Right renal cortex interstitium (tissue), 3 donors: ENCODE data around the gene SPTB. TPM values are rescaled to one million over a fixed set of nuclear protein-coding genes. Genes with fewer than 3 reads are reported as not detected.
"Not testable (repeated sequence)": the region's sequence is repeated elsewhere in the genome, so short reads cannot be mapped to it uniquely, and the experiment has no call there.

ENCODE experiments used
- DNase-seq, 3 donors: peaks; one replicate each; pipeline ENCODE4 v3.0.0-alpha.2; 2013; ENCODE audit warnings: low read depth in 3 of 3, low spot score in 2 of 3
- polyA plus RNA-seq, 3 donors: library from polyadenylated mRNA; unstranded; fragments of 120-200 nt; gene quantifications; one replicate each; pipeline ENCODE4 v1.2.1, GENCODE V29; 2013; ENCODE audit not compliant: insufficient read length in 3 of 3

SPTB gene
- 10 to 100 TPM; 11.0 to 13.2 (median 12.6) TPM for polyA plus RNA-seq

DNA sequence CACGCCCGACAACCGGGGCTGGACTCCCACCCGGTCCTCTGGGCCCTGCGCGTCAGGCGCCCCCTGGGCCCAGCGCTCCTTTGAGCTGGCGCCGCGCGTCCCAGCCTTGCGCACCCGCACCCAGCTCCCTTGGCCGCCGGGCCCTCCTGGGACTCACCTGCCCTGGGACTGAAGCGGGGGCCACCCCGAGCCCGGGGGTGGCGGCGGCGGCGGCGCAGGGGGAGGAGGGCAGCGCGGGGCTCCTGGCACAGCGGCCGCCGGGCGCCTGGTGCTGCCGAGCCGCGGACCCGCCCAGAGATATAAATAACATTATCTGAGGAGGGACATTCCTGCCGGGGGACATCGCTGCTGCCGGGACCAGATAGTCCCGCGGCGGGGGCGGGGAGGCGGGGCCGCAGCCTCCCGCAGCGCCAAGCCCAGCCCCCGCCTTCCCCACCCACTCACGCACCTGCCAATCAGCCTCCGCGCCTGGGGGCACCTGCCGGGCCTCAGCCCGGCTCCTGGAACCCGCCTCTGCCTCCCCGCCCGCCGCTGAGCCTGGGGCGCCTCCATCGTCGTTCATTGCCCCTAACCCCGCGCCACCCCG lies at the start of gene SPTB:
Gene SPTB (minus strand): TSS at position 273 of the 586 bp plus-strand sequence. CDS start 56,813 bp downstream, outside the sequence.
- no peak for DNase-seq

DNA sequence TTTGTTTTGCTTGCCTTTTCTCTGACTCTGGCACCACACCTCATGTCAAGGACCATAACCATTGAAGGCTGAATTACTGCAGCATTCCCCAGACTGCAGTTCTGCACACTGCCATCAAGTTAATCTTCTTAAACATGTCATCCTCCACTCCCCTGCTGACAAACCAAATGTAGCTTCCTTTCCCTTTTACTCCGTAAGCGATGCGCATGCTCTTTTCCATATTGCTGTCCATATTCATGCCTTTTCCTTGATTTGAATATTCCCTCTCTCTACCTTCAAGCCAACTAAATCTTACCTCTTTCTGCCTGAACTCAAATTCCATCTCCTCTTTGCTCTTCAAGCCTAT lies 49.3 kb upstream of the SPTB start:
- no peak for DNase-seq

DNA sequence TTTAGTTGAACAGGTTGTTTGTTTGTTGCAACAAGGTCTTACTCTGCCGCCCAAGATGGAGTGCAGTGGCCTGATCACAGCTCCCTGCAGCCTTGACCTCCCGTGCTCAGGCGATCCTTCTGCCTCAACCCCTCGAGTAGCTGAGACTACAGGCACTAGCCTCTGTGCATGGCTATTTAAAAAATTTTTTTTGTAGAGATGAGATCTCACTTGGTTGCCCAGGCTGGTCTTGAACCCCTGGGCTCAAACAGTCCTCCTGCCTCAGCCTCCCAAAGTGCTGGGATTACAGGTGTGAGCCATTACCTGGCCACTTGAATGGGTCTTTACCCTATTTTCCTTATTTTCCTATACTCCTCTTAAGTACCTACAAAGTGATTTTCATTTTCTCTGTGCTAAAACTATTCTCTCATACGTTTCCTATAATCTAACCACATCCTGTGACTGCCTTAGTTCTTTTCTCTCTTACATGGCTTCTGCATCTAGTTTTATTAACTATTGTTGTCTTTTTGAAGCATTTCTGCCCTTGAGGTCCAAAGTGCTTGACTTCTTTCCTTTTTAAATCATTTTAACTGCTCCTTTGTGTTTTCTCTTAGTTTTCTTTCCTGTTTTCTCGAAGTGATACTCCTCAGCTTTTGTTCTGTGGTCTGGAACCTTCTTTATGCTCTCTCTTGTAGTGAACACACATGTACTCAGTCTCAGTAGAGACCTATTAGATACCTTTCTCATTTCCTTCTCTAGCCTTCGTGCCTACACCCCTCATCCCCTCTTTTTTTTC lies 48.7 kb upstream of the SPTB start:
- DNase-seq = no peak

DNA sequence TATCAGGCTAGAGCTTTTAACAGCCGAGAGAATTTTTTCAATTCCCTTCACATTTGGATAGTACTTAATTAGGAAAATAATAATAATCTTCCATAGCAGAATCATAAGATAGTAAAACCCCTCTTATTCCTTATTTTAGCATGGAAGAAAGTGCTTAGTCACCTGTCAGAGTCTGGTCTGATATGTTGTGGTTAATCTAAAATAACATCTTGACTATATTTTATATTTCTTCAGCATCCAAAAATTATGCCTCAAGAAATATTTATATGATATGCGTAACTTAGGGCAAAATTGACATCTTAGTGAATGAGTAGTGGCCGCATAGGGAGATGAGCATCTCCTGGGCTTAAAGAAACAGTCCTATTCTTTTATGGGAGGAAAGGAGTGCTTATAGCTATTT lies 47.3 kb upstream of the SPTB start:
- DNase-seq = no peak

DNA sequence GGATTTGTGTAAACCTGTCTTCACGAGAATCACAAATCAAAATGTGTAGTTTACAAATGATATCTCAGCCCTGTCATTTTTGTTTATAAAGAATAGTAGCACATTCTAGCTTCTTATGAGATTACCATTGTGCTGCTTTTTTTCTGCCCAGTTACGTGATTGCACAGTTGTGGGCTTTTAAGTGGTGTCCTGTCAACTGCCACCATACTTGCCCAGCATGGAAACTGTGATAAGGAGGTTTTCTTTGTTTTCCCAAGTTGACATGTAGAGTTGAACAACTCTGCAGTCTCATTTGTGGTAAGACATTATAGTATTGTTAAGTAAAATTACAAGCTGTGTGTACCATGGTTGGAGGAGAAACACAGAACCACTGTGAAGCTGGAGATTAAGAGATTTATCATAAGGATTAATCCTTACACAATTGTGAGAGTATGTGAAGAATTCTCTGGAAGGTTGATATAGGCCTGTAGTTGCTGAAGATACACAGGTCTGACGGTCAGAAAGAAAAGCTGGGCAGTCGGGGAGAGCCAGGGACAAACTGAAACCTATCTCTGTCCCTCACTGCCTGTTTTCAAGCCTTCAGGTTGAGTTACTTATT lies 46.8 kb upstream of the SPTB start:
- DNase-seq = no peak

DNA sequence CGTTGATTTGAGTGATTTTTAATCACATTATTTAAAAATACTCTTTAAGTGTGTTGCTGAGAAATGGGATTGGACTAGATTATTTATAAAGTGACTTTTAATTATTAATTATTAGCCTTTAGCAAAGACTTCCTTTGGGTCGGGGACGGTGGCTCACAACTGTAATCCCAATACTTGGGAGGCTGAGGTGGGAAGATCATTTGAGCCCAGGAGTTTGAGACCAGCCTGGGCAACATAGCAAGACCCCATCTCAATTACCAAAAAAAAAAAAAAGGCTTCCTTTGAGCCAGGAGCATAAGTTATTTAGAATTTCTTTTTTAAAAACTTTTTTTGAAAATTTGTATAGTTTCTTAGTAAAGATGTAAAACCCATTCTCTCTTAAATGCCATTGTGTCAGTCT lies 43.3 kb upstream of the SPTB start:
- no peak for DNase-seq

DNA sequence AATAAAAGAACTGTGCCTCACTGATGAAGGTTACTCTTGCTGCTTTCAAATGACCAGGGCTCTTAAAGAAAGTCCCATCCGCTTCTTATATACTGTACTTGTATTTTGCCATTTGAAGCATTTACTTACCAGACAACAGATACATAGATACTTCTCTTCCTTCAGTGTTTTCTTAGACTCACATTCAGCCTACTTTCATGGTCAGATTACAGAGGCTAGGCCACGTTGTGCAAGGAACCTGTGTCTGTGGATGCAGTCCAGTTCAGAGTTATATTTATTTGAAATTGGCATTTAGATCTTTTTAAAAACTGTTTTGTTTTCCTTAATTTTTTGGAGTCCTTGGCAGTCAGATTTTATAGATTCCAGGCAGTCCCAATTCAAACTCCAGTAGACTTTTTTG lies 40.8 kb upstream of the SPTB start:
- no peak for DNase-seq

DNA sequence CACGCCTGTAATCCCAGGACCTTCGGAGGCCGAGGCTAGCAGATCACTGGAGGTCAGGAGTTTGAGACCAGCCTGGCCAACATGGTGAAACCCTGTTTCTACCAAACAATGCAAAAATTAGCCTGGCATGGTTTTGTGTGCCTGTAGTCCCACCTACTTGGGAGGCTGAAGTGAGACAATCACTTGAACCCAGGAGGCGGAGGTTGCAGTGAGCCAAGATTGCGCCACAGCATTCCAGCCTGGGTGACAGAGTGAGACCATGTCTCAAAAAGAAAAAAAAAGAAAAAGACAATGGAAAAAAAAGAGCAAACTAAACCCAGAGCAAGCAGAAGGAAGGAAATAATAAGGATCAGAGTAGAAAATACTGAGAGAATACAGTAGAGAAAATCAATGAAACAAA lies 39.9 kb upstream of the SPTB start:
- DNase-seq = no peak

DNA sequence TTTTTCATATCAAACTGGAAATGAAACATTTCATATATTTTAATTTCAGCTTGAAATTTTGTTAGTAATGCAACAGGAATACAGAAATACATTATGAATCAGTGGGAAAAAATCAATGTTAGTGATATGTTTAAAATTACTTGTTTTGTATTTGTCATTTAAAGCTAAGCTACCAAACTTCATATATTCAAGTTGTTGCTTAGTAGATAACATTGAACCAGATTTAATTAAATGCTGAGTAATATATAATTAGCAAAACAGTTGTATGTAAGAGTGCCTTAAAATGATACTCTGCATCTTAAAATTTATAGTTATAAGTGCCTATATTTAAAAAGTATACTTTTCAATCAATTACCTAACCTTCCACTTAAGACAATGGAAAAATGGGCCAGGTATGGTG lies 39.5 kb upstream of the SPTB start:
- no peak for DNase-seq

DNA sequence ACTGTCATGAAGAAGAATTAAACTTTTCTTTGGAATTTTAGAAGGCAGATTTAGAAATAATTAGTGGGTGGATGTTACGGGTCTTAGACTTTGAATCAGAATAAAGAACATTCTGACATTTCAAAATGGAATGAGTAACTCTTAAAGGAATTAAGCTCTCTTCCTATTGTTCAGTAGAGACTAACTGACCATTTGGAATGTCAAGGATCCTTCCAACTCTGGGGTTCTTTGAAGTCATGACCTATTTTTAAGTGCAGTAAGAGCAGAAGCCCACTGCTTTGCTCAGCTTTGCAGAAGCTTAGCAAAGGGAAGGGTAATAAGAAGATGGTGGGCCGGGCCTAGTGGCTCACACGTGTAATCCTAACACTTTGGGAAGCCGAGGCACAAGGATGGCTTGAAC lies 38.5 kb upstream of the SPTB start:
- DNase-seq = no peak

DNA sequence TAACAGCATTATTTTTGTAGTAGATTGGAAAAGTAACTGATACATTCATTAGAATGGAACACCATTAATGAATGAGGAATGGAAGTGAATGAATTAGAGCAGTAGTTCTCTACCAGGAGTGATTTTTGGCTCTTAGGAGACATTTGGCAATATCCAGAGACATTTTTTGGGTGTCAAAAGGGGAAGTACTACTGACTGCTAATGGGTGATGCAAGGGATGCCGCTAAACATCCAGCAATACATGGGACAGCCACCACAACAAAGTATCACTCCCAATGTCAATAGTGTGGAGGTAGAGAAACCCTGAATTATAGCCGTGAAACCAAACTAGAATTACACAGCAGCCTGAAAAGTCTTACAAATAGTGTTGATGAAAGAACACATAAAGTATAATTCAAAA lies 36.1 kb upstream of the SPTB start:
- DNase-seq = no peak

DNA sequence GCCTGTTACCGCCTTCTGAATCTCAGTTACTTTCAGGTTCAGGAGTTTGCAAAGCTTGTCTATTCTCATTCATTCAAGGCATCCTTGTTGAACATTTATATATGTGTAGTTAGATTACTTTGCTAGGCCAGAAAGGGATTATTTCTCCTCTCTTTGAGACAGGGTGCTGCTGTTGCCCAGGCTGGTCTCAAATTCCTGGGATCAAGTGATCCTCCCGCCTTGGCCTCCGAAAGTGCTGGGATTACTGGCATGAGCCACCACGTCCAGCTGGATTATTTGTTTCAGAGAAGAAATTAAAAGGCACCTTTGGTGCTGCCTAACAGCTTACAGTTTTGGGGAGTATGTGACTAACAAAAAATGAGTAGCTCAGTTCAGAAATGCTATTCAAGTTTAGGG lies 35.3 kb upstream of the SPTB start:
- no peak for DNase-seq

DNA sequence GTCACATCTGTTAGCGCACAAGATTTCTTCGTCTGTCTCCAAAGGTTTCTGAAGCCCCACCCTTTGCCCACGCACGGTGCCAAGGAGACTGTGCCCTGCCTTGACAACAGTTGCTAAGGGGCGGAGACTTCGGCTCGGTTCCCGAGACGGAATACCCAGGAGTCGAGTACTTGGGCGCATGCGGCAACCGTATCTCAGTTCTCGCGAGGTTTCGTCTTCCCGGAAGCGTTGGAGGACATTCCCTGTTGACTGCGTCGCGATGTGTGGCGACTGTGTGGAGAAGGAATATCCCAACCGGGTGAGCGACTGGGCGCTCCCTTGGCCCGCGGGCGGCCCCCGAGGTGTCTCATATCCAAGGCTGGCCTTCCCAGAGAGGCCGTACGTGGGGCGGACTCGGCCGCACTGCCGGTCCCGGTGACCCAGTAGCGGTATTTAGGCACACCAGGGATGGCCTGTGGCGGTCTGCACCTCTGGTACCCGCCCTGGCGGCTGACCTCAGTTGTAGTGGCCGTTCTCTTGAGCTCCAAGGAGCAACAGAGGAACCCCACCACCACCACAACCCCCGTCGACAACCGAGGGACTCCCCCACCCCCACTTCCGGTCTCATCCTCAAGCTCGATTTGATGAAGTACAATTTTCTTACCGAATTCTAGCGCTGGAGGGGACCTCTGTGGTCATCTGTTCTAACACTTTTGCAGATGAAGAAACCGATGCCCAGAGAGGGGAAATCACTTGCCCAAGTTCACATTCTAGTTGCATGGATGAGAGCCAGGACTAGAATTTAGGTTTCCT lies 34.7 kb upstream of the SPTB start, which contains the start of gene CHURC1:
Gene CHURC1 (plus strand): TSS at position 219 of the 792 bp plus-strand sequence. CDS start 41 bp downstream, at position 260.
- peak; percentile 93 to 98 (median 96) for DNase-seq

DNA sequence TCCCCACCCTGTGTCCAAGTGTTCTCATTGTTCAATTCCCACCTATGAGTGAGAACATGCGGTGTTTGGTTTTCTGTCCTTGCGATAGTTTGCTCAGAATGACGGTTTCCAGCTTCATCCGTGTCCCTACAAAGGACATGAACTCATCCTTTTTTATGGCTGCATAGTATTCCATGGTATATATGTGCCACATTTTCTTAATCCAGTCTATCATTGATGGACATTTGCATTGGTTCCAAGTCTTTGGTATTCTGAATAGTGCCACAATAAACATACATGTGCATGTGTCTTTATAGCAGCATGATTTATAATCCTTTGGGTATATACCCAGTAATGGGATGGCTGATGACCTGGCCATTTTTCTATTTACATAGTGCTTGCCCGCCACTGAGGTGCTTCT lies 33.8 kb upstream of the SPTB start:
- DNase-seq = not testable (repeated sequence)

DNA sequence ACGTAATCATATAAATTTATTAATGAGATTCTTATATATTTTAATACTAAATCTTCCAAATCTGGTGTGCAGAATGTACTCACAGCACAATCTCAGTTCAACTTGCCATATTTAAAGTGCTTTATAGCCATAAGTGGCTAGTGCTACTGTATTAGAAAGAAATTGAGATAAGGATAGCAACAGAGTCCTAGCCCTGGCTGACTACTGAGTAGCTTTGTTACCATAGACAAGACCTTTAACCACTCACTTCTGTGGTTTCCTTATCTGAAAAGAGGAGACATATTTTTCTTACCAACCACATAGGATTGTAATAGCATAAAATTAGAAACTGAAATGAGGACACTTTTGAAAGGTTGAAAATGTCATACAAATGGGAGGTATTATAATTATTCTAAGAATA lies 32.6 kb upstream of the SPTB start:
- no peak for DNase-seq

DNA sequence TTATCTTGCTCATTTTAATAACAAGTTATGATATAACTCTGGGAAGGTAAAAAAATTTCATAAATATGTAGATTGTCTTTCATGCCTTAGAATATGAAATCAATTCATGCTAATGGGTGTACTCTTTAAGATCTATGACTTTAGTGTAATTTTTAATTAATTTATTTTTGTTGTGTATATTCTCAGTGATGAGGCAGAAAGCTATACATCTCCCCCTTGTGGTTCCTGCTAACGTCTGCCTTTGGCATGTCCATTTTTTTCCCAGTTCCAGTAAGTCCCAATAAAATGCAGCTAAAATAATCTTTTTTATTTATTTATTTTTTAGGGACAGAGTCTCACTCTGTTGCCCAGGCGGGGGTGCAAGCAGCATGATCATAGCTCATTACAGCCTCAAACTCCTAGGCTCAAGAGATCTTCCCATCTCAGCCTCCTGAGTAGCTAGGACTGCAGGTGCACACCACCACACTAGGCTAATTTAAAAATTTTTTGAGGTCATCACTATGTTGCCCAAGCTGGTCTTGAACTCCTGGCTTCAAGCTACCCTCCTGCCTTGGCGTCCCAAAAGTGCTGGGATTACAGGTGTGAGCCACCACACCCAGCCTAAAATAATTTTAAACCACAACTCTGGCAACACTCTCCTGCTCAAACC lies 31.3 kb upstream of the SPTB start:
- no peak for DNase-seq

DNA sequence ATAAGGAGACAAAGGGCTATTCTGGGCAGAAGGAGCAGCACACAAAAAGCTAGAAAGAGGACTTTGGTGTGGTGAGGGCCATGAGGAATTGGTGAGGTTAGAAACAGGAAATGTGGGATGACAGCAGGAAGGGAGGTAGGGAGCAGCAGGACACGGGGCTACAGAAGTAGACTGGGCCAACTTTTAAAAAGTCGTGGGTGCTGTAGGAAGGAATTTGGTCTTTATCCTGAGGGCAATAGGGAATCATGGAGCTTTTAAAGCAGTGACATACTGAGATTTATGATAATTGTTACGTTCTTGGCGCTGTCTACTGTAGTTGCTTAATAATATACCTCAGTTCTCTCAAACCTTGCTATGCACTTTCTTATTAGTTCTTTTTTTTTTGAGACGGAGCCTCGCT lies 26.3 kb upstream of the SPTB start:
- no peak for DNase-seq

DNA sequence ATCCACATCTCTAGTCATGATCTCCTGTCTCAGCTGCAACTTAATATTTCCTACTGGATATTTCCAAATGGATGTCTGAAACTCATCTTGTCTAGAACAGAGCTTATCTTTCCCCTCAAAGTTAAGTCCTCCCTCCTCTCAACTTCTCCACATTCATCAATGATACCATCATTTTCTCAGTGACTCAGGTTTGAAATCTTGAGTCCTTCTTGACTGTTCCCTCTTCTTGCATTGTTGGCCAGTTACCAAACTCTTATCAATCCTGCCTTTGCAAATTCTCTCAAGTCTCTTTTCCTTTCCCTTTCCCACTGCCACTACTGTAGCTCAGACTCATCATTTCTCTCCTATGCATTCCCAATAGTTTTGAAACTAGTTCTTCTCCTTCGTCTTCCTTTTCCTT lies 20.3 kb upstream of the SPTB start:
- DNase-seq = no peak

DNA sequence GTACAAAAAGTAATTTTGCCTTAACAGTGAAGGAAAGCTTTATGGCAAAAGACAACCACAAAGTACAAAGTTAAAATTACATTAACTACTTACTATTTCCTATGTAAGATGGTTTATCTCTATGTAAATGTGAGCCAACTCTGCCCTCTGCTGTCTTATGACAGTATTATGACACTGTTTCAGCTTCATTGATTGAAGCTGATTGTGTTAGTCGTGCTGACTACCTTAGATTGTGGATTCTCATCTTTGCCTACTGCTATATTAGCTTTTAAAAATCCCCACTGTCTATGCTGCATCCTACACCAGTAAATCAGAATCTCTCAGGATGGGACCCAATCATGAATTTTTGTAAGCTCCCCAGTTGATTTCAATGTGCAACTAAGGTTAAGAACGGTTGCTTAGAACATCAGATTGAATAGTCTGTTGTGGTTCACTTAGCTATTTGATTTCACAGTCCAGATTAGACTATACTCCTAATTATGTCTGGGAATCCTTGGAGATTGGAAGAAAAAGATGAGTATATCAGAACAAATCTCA lies 12.2 kb upstream of the SPTB start:
- DNase-seq = peak in 2 of 3 donors; percentile 21 to 31

DNA sequence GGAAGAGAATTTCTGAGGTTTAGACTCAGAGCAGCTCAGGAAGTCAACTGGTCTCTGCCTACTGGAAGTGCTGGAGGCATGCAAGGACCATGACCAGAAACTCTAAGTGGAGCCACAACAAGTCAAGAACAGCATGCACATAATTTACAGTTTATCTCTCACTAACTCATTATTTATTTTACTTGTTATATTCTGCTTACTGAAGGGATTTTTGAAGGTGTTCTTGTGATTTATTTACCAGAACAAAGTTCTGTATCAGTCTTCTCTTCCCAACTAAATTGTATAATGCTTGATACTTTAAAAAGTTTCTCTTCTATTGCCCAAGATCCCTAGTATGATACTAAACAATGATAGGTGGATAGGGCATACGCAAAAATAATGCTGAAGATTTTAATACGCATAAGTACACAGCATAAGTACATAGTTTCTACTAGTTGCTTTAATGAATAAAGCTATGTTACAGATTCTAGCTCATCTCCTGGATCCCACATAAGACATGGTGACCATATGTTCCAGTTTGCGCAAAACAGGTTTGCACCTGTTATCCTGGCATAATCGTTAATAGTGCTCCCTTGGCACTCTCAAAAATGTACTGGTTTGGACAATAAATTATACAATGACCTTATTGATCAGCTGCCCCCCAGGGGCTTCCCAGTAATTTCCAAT lies 11.6 kb upstream of the SPTB start:
- no peak for DNase-seq
